ENCODE measurements around the gene GPR183.
A peak's percentile ranks its signal among the peaks of the same experiment; 100 is the strongest.

The GPR183 gene

GRCh38 chr13:99311137-99311536 is 3.9 kb upstream of the GPR183 start:
- DNase-seq: no peak

- no peak for DNase-seq
Measured at GRCh38 chr13:99310382-99311031, 3.3 kb upstream of the GPR183 start.

DNA sequence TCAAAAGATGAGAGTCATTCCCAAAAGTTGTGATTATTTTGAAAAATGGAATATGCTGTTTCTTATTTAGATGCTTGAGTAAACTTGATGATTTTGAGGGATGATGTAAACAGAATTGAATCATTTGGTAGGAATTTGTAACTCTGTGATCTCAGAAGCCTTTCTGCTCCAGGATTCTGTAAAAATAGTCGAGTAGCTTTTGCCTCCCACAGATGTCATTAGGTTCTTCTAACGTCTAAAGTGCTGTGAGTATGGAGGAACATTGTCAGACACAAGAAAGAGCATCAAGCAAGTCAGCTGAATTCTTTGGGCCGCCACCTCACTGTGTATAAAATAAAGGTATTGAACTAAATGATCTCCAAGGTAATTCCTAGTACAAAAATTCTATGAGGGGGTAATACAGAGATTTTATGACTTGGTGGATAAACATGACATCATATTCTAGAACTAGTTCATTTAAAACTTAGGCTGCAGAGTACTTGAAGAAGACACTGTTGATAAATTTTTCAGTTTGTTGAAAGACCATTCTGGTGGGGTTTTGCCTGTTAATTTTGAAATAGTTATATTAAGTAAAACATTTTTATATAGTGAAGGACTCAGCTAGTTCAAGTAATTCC is 1.4 kb upstream of the GPR183 start:
- DNase-seq: no peak

- DNase-seq: peak; percentile 56 to 57
Measured at GRCh38 chr13:99307648-99308339, 595 bp upstream of the GPR183 start.

- DNase-seq: no peak
Measured at GRCh38 chr13:99305566-99305965, 1.6 kb downstream of the GPR183 start.

DNA sequence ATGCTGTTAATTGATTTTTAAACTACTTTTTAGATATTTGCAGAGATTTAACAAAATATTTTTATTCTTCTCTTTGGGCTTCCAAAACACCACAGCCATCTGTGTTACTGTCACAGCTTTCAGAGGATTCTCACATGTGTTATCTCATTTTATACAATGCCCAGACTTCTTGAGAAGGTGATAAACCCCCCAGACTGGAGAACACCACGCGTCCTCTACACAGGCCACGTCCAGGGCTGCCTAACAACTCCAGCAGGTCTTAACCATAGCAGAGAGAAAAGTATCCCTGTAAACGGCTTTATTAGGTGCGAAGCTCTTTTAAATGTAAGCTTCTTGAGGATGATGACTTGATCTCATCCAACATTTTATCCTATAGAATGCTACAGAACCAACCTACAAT is 2.0 kb downstream of the GPR183 start:
- no peak for DNase-seq

GRCh38 chr13:99304541-99304940 is 2.7 kb downstream of the GPR183 start:
- no peak for DNase-seq

DNA sequence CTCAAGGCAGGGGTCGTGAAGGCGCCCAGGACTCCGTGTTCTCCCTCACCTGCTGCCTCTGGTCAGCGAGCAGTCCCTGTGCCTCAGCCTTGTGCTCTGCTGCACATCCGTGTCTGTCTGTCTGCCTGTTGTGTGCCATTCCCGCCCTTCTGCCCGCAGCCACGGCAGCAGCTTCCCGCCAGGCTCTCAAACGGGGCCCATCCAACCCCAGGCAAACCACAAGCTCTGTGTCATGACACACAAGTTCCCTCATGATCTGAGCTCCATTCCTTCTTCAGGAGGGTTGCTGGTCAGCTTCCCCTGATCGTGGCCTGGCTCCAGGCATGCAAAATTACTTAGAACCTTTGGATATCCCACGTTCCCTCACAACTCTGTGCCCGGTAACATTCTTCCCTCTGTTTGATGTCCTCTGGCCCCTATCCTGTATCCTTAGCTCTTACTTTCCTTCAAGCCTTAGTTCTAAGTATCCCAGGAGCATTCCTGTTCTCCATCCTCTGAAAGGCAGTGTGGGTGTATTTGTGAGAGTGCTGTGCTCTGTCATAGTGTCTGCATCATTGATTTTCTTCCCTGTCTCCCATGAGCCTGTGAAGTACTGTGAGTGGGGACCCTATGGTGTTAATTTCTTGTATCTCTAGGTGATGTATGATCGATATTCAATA is 3.2 kb downstream of the GPR183 start:
- peak; percentile 57 to 65 for DNase-seq

GRCh38 chr13:99302637-99303505 is 4.3 kb downstream of the GPR183 start:
- DNase-seq: no peak

- DNase-seq: no peak
Measured at GRCh38 chr13:99301913-99302636, 5.1 kb downstream of the GPR183 start.

GRCh38 chr13:99301056-99301838 is 6.0 kb downstream of the GPR183 start:
- no peak for DNase-seq

- DNase-seq: no peak
Measured at GRCh38 chr13:99299920-99300341, 7.3 kb downstream of the GPR183 start.

DNA sequence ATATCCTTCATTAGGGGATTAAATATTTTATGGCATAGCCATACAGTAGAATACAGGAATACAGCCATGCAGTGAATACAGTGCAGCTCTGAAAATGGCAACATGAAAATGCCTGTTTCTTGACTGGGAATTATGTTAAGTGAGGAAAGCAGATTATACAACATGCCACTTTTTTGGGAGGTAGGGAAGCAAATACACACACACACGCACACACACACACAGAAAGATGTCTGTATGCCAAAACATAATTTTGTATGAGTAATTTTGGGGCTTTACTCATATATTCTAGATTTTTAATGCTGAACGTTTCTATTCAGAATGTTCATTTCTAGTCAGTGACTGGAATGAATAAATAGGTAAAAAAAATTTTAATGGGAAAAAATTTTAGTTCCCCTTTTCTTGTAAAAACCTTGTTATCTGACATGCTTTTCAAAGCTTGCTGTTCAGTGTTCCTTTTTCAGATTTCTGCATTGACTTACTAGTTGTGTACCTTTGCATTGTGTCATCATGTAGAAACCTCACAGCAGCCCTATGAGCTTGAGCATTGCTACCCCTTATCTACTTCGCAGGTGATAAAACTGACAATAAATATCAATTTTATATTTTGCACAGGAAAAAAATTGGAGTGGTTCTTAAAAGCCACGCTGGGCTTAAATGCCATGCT is 7.8 kb downstream of the GPR183 start:
- no peak for DNase-seq

GRCh38 chr13:99298056-99298455 is 9.1 kb downstream of the GPR183 start:
- DNase-seq: no peak

DNA sequence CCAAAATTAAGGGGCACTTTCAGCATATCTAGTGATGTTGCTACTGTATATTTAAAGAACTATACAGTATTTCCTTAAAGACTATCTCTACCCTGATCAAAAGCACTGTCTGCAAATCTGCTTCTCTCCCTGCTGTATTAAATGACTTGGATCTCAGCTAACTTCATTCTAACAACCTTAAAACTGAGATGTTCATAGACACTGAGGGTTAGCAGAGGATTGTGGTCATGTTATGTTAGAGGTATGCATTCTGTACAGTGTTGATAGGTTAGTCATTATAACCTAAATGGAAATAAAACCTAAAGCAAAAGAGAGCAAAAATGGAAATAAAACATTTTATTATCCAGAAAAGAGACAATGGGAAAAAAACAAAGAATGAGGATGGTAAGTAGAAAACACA is 9.9 kb downstream of the GPR183 start:
- DNase-seq: no peak

GRCh38 chr13:99296398-99296797 is 10.8 kb downstream of the GPR183 start:
- DNase-seq: peak in 1 of 2 donors; percentile 58

DNA sequence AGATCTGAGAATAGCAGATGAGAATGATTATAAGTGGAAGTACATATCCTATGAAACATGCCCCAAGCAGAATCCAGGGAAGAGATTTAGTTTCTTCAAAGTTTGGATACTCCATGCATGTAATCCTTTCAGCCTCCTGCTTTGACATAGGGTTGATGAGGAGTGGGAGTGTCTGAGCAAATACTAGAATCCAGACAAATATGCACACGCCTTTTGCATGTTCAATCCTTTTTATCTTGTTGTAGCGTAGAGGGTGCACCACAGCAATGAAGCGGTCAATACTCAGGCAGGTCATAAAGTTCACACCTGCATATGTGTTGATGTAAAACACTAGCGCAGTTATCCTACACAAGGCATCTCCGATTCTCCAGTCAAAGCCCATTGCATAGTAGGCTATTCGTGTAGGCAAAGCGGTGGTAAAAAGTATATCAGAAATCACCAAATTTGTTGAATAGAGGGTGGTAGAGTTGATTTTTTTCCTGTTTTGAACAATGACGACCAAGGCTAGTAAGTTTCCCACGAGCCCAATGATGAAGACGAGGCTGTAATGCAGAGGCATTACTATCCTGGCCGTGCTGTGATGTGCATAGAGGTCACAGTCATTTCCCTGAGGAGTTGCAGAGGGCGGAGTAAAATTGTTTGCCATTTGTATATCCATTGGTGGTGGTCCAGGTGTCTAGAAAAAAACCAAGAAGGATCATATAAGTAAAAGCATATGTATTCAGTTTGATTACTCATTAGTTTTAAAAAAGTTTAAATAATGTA is 11.5 kb downstream of the GPR183 start:
- DNase-seq: no peak

DNA sequence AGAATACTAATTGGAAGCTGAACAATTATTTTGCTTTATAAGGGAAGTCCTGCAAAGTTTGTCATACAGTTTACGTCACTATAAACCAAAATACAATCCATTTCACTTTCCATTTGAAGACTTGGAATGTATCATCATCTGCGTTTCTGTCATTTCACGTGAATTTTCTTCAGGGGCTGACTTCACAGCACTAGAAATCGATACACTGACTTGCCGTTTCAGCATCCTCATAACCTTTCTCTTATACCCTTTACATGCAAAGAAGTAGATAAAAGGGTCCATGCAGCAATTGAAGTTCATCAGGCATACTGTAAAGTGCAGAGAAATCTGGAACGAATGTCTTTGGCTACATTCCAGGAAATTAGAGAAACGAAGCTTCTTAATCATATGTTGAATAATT is 12.2 kb downstream of the GPR183 start:
- no peak for DNase-seq

- no peak for DNase-seq
Measured at GRCh38 chr13:99294198-99294597, 13.0 kb downstream of the GPR183 start.

DNA sequence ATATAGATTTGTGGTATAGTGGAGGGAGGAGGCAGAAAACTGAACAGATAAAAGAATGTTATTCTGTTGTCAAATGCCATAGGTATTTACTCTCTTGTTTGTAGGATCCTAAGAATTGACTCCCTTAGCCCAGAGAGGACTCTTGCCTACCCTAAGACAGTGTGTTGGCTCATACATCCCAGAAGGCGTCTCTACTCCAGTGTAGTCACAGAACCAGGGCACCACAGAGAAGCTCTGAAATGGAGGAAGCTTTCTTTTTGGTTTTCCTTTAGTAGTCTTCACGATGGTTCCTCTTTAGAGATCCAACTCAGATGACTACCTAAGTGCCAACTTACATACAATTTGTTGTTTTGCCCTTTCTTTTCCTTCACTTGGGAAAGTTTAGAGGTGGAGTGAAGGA is 14.0 kb downstream of the GPR183 start:
- DNase-seq: no peak

Measured in CD4-positive, alpha-beta T cell treated with Interleukin-1 beta for 1 hour (primary cell).